HG03280 (cell line): ENCODE measurements around the gene PDK3.

Source experiments
- ATAC-seq: cut with Tn5 transposase; IDR thresholded peaks from one replicate; pipeline ENCODE4 v1.9.1; 2021; ENCODE audit warnings: mild to moderate bottlenecking, moderate library complexity; ENCODE audit not compliant: unreplicated experiment

PDK3 gene

GRCh38 chrX:24480400-24480865, 15.3 kb downstream of the PDK3 start:
- ATAC-seq, result peak; percentile 28

DNA sequence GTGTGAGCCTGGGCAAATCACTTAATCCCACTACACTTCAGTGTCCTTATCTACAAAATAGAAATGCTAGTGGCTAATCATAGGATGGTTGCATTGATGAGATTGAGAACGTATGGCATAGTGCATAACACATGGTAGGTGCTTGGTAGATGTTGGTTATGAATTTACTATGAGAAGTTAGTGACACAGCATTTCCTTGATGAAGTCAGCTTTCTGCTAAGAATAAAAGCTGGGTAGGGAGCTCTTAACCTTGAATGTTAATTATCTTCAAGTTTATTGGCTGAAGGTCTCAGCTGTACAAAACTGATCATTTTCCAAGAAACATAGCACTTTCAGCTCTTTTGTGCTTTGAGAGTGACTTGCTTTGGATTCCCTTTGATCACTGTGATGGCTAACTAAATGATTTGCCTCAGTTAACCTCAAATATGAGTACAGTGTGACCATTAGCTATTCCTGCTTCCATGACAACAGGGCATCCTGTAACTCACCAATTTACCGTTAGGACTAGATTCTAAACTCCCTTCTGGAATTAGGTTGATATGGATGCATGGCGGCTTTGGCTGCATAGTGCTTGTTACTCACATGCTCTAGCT, 17.8 kb downstream of the PDK3 start:
- ATAC-seq, result no peak

GRCh38 chrX:24483596-24483995, 18.5 kb downstream of the PDK3 start:
- ATAC-seq, result no peak

- ATAC-seq, result no peak
Observed at GRCh38 chrX:24485323-24485722, 20.2 kb downstream of the PDK3 start.

DNA sequence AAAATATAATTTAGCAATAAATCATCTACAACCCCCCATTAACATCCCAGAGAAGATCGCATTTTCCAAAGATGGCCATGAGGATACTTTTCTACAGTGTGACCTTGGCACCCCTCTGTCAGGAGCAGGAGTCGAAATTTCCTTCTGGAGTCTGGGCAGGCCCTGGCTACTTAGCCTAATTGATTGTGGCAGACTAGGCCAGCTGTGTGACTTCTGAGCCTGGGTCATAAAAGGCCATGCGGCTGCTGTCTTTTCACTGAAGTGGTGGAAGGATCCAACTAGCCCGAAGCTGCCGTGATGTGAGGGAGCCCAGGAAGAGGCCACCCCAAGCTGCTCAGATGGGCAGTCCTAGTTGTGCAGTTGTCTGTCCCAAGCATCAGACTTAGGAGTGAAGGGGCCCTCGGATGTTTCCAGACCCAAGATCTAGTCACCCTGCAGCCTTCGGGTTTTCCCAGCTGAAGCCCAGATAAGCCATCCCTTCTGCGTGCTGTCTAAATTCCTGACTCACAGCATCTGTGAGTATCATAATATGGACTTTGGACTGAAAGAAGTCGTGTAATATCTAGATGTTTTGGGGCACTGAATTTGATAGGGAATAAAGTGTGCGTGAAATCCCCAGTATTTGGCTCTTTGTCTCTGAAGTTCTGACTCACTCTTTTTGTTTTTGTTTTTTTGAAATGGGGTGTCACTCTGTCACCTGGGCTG, 21.0 kb downstream of the PDK3 start:
- ATAC-seq, result no peak

DNA sequence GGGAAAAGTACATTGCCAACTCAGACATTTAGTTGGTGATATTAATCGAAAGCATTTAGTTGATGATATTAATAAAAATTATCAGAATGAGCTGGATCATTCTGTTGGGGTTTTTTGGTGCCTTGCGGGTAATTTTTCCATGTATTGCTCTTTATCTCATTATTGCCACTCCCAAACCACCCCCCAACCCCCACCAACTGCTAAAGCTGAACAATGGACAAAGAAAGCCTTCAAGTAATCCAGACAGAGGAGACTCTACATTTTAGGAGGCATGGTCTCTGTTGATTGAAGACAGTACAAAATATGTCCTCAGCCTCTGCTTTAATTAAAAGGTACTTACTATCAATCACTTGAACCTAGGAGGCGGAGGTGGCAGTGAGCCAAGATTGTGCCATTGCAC, 22.5 kb downstream of the PDK3 start:
- no peak for ATAC-seq

GRCh38 chrX:24491741-24492140, 26.7 kb downstream of the PDK3 start:
- ATAC-seq, result no peak

- no peak for ATAC-seq
Observed at GRCh38 chrX:24493740-24494581, 28.9 kb downstream of the PDK3 start.

DNA sequence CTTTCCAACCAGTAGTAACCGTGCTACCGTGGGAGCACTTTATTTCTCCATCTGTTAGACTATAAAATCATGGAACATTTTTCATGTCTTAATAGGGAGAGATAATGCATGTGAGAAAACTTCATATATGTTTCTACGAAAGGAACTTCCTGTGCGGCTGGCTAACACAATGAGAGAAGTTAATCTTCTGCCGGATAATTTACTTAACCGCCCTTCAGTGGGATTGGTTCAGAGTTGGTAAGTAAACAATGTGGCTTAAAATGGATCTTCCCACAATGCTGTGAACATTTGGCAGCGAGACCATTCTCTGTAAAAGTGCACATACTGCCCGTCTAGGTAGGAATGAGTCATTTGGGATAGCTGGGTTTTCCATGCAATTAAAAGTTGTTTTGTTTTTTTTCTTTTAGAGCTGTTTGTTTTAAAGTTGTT, 29.6 kb downstream of the PDK3 start:
- ATAC-seq, result no peak

- no peak for ATAC-seq
Observed at GRCh38 chrX:24495700-24496099, 30.6 kb downstream of the PDK3 start.

GRCh38 chrX:24498181-24498580, 33.1 kb downstream of the PDK3 start:
- no peak for ATAC-seq

- peak; percentile 65 for ATAC-seq
Observed at GRCh38 chrX:24498975-24499374, 33.9 kb downstream of the PDK3 start.

GRCh38 chrX:24506082-24506481, 41.0 kb downstream of the PDK3 start:
- ATAC-seq, result no peak

DNA sequence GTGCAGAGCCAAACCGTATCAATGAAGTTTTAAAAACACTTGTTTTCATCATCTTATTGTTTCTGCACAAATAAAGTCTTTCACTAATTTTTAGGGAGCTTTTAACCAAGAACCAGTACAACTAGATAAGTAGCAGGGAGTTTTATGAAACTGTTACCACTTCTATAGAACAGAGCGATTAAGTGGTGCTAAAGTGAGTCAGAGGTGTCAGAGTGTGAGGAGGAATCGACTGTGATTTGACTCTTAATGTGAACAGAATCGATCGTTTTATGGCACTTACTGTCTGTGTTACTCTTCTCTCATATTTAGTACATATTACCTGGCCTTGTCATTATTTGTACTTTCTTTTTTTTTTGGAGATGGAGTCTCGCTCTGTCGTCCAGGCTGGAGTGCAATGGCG, 43.3 kb downstream of the PDK3 start:
- no peak for ATAC-seq

DNA sequence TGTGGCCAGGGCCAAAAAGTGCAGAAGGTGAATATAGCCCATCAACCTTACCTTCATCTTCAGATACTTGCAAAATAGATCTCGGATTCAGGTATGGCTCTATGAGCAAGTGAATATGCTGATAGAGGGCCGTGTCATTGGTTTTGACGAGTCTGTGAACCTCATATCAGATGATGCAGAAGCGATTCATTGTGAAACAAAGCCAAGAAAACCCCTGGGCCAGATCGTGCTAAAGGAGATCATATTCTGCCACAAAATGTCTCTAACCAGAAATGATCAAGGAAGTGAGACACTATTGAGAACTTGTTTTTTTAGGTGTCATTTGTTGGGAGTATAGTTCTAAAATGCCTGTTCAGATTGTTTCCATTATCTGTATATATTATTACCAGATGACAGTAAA, 48.3 kb downstream of the PDK3 start:
- peak; percentile 73 for ATAC-seq

GRCh38 chrX:24515447-24515846, 50.4 kb downstream of the PDK3 start:
- no peak for ATAC-seq

DNA sequence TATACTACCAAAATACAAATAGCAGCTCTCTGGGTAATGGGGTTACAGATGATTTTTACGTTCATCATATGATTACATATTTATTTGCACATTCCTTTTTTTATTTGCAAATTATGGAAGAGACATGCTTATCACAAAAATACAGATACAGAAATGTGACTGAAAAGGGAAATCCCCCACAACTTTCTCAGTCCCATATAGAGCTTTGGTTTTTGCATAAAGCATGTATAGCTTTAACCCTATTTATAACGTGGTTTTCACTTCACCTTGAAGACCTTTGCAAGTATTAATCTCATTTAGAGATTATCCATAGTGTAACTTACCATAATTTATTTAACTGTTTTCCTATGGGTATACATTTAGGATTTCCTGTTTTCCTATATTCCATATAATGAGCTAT, 55.4 kb downstream of the PDK3 start:
- ATAC-seq, result no peak

DNA sequence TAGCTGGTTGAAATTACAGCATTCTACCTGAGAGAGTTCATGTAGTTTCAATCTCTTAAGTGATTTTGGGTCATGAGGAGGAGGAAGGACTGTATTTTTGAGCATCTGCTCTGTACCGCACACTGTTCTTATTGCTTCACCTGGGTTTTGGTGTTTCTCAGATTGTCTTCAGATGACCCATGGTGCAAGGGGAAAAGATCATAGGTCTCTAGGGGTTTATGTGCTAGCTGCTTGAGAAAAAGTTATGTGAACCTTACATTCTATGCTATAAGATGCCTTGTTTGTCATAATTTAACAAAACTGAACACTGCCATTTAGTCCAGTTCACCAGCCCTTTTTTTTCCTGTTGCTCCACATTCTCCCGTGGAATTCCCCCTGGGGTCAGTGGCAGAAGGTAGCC, 60.4 kb downstream of the PDK3 start:
- ATAC-seq, result no peak

GRCh38 chrX:24526616-24527015, 61.5 kb downstream of the PDK3 start:
- ATAC-seq, result no peak

GRCh38 chrX:24528605-24529004, 63.5 kb downstream of the PDK3 start:
- no peak for ATAC-seq

GRCh38 chrX:24536551-24536950, 71.5 kb downstream of the PDK3 start:
- no peak for ATAC-seq

- no peak for ATAC-seq
Observed at GRCh38 chrX:24542756-24543155, 77.7 kb downstream of the PDK3 start.
